K562 (cell line): ENCODE results near the gene AQP6. TPM values are rescaled to one million over a fixed set of nuclear protein-coding genes. Genes with fewer than 3 reads are reported as not detected.

ENCODE experiments used
- FOXK2 ChIP-seq, 2 experiments: fragments of 450-650 bp; IDR thresholded peaks in 1 of 2; conservative IDR thresholded peaks in 1 of 2; 2 replicates each; pipeline ENCODE4 v1.6.1; 2016; ENCODE audit warnings: low read depth in 2 of 2, mild to moderate bottlenecking in 1 of 2
- ILF3 ChIP-seq: fragments of 450-650 bp; IDR thresholded peaks from 2 replicates; pipeline ENCODE4 v1.6.1; 2018; ENCODE audit warnings: antibody characterized with exemption, mild to moderate bottlenecking, moderate library complexity, borderline replicate concordance
- L3MBTL2 ChIP-seq: fragments of 450-650 bp; IDR thresholded peaks from 2 replicates; pipeline ENCODE4 v1.6.1; 2016; ENCODE audit warnings: mild to moderate bottlenecking, moderate library complexity
- PURB ChIP-seq: sonication (generic); formaldehyde crosslinking; IDR thresholded peaks from 2 replicates; pipeline ENCODE4 v1.9.0; 2021; ENCODE audit warnings: low read depth, mild to moderate bottlenecking, missing genetic modification reagents
- ZNF695 ChIP-seq: fragments of 450-650 bp; formaldehyde crosslinking; IDR thresholded peaks from 2 replicates; pipeline ENCODE4 v1.4.0; 2020; ENCODE audit warnings: mild to moderate bottlenecking, moderate library complexity
- polyA plus RNA-seq, 8 experiments: library from polyadenylated mRNA; depleted of rRNA in 4 of 8; stranded (reverse) in 5 of 8; unstranded in 3 of 8; fragments of >200 nt; fragmentation: Nextera tagmentation in 2 of 8; fragmentation: Illumina TruSeq in 1 of 8; extraction: Ambion mirVana in 2 of 8; extraction: Trizol in 1 of 8; gene quantifications; 2 replicates each; pipeline versions ENCODE4 v1.2.1 to v1.2.3, GENCODE V29; 2011 to 2014; ENCODE audit warnings: inconsistent platforms in 1 of 8, missing spikeins in 1 of 8
- total RNA-seq, 7 experiments: library from RNA; depleted of rRNA in 6 of 7; stranded (reverse); fragments of >200 nt in 6 of 7; fragmentation: Illumina TruSeq in 2 of 7; extraction: Trizol in 2 of 7; gene quantifications; 2 replicates each; pipeline versions ENCODE4 v1.2.1 to v1.2.3, GENCODE V29; 2011 to 2021; ENCODE audit warnings: low replicate concordance in 1 of 7
- TF ChIP-seq, protein P1 (sequence below): fragments of 250-450 bp; sonication (Bioruptor Pico); IDR thresholded peaks from 2 replicates; pipeline ENCODE4 v1.5.0; 2021; ENCODE audit warnings: mild to moderate bottlenecking, moderate library complexity
- TF ChIP-seq, protein P2 (sequence below): fragments of 450-650 bp; IDR thresholded peaks from 2 replicates; pipeline ENCODE4 v1.6.1; 2017; ENCODE audit warnings: antibody characterized with exemption, mild to moderate bottlenecking

The AQP6 gene
- total and polyA plus RNA-seq, 9 of the 15 experiments (the other 6 are each of a cell fraction or from before 2014, with no cell fraction given) = 0.05 to 0.12 TPM; not detected in 7

DNA sequence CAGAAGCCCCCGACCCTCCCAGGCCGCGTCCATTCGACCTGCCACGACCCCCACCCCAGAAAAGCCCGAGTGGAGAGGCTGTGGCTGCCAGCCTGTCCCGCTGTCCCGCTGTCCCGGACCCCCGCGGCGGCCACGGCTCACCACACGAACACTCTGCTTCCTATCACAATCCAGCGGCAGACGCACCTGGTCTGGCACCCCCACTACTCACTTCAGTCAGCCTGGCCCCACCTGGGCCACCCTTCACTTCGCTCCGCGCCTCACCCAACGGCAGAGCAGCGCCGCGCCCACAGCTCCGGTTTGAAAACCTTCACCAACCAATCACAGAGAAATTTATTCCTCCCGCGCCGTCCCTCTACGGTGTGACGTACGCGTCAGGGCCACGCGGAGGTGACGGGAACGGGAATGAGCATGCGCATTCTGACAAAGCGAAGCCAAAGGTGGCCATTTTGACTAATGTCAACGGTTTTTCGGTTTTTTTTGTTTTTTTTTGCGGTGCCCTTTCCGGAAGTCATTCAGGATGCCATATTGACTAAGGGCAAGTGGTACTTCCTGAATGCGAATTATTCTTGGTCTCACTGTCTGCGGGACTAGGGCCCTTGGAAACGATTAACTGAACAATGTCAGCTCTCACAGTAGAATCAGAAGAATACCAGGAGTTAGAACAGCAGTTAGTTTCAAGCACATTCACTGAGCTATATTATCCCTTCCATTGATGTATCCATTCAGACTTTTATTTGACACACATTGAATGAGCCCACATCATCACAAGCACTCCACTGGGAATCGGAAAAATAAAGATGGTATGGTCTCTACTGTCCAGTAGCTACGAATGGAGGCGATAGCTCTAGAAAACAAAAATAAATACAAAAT is 52.7 kb downstream of the AQP6 start, which contains the start of gene RACGAP1 (continued):
- TF ChIP-seq, protein P1, sequence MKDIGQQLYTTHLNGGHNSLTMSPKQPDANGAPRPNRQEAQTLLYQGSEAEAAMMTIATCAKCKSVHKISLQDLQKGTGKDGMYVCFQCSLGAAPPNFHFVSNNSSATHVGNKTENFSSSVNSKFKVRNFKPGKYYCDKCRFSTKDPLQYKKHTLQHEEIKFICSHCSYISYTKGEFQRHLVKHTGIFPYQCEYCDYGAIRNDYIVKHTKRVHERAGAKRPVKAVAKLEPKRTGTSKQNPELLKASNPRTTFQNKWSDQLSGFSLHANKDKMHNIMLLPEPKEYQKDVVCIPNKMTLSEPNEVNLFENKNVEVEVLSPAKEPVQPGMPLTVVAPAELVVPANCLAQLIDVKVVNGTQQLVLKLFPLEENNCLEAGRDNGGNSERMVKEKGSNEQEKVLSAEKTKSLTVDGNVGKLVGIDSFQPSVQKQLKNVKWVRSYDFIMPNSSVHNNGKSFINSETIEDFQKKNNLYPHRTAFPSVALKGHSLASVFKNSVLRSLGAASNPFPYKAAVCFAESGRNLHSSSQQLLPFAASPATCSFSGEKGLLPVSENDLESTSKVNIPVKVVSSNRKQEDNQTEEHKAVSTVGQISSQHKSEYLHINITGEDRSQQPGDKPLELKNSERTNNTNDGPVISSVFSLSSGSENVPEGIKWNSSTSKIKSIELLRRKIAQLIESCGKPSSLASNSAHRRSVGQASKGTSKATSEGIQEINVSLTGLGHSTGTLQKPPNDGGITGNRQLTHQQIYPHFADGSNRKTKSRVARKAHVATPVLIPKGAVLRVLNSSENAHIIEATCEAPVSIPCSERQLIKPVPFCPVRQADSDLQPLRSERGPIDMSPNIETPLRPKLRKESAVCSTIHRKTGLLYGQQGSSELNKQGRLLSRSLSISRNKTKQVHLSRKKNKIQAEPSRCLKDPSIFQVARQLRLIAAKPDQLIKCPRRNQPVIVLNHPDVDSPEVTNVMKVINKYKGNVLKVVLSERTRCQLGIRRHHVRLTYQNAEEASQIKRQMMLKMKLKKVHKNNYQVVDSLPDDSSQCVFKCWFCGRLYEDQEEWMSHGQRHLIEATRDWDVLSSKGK (CRISPR knock-in tag) = no peak
- TF ChIP-seq PURB (CRISPR knock-in tag) (no peak), ILF3 (peak; percentile 78; the same call in 1 of the 2 replicates), L3MBTL2 (peak; percentile 85), FOXK2 (conservative IDR thresholded peaks at IDR 0.05 in 1 of 2, IDR thresholded peaks at IDR 0.05 in 1 of 2; ENCODE audit: low read depth in 2 of 2) (peak; percentile 70 to 79), ZNF695 (CRISPR knock-in tag) (no peak)
- TF ChIP-seq, protein P2, sequence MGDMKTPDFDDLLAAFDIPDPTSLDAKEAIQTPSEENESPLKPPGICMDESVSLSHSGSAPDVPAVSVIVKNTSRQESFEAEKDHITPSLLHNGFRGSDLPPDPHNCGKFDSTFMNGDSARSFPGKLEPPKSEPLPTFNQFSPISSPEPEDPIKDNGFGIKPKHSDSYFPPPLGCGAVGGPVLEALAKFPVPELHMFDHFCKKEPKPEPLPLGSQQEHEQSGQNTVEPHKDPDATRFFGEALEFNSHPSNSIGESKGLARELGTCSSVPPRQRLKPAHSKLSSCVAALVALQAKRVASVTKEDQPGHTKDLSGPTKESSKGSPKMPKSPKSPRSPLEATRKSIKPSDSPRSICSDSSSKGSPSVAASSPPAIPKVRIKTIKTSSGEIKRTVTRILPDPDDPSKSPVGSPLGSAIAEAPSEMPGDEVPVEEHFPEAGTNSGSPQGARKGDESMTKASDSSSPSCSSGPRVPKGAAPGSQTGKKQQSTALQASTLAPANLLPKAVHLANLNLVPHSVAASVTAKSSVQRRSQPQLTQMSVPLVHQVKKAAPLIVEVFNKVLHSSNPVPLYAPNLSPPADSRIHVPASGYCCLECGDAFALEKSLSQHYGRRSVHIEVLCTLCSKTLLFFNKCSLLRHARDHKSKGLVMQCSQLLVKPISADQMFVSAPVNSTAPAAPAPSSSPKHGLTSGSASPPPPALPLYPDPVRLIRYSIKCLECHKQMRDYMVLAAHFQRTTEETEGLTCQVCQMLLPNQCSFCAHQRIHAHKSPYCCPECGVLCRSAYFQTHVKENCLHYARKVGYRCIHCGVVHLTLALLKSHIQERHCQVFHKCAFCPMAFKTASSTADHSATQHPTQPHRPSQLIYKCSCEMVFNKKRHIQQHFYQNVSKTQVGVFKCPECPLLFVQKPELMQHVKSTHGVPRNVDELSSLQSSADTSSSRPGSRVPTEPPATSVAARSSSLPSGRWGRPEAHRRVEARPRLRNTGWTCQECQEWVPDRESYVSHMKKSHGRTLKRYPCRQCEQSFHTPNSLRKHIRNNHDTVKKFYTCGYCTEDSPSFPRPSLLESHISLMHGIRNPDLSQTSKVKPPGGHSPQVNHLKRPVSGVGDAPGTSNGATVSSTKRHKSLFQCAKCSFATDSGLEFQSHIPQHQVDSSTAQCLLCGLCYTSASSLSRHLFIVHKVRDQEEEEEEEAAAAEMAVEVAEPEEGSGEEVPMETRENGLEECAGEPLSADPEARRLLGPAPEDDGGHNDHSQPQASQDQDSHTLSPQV = peak; percentile 47
